Uterus (tissue), 2 donors: Measurements from ENCODE around the gene VANGL1.

ENCODE experiments used
- CTCF ChIP-seq, 4 experiments: fragments of 200-600 bp in 2 of 4; fragments of 450-650 bp in 2 of 4; sonication (generic) in 2 of 4; IDR thresholded peaks; one replicate each; pipeline ENCODE4 v1.5.1; 2016 to 2019; ENCODE audit warnings: antibody characterized with exemption in 4 of 4, mild to moderate bottlenecking in 2 of 4, moderate library complexity in 1 of 4
- POLR2A ChIP-seq, 2 donors: fragments of 450-650 bp; IDR thresholded peaks; one replicate each; pipeline ENCODE4 v1.6.1; 2016; ENCODE audit warnings: antibody characterized with exemption in 2 of 2, mild to moderate bottlenecking in 1 of 2, moderate library complexity in 1 of 2

- no peak for TF ChIP-seq CTCF (IDR thresholded peaks at IDR 0.05)
- TF ChIP-seq POLR2A (IDR thresholded peaks at IDR 0.05): no peak
These were observed 24.4 kb downstream of the VANGL1 start for GRCh38 chr1:115666206-115666605.
